PC-3 (cell line): Measurements from ENCODE around the gene MYO7A. TPM values are rescaled to one million over a fixed set of nuclear protein-coding genes. Genes with fewer than 3 reads are reported as not detected.

Source experiments
- ATAC-seq: fragments of 200-7000 bp; cut with Tn5 transposase; 2 replicates; pipeline ENCODE4 v1.9.1; 2020; ENCODE audit warnings: mild to moderate bottlenecking, moderate library complexity
- BruUV-seq: library from RNA; stranded (reverse); fragments of 400-500 nt; replicated peaks from 2 replicates; lab custom pipeline; 2021; lab: Mats Ljungman, UMichigan
- CTCF ChIA-PET: fragments of 300-600 bp; sonication (Branson Sonifier 250); formaldehyde crosslinking; loops from one replicate; lab custom pipeline; 2022; ENCODE audit warnings: antibody characterized with exemption; lab: Charles Lee
- POLR2A ChIA-PET: fragments of 300-600 bp; sonication (Branson Sonifier 250); formaldehyde crosslinking; loops from one replicate; lab custom pipeline; 2022; ENCODE audit warnings: antibody characterized with exemption; ENCODE audit not compliant: unreplicated experiment; lab: Charles Lee
- DNase-seq: peaks from one replicate; pipeline ENCODE4 v3.0.0-alpha.2; 2015
- H2AFZ ChIP-seq: fragments of 300-600 bp; sonication (generic); 2 replicates; pipeline ENCODE4 v1.6.0; 2016; ENCODE audit warnings: antibody characterized with exemption, low read length
- H3F3A ChIP-seq: fragments of 300-600 bp; sonication (generic); one replicate; pipeline ENCODE4 v1.6.0; 2017; ENCODE audit warnings: antibody characterized with exemption, low read length, control low read depth, mild to moderate bottlenecking; ENCODE audit not compliant: unreplicated experiment
- H3K27ac ChIP-seq: fragments of 300-600 bp; sonication (generic); 2 replicates; pipeline ENCODE4 v1.5.1; 2016; ENCODE audit warnings: mild to moderate bottlenecking, low read length
- H3K27me3 ChIP-seq: fragments of 300-600 bp; sonication (generic); 2 replicates; pipeline ENCODE4 v1.6.1; 2016; ENCODE audit warnings: low read length, mixed read lengths
- H3K36me3 ChIP-seq: fragments of 300-600 bp; sonication (generic); 2 replicates; pipeline ENCODE4 v1.6.1; 2016; ENCODE audit warnings: low read depth, mixed run types, low read length, mixed read lengths
- H3K4me1 ChIP-seq: fragments of 300-600 bp; sonication (generic); 2 replicates; pipeline ENCODE4 v1.5.1; 2016; ENCODE audit warnings: low read length; ENCODE audit not compliant: insufficient read depth
- H3K4me2 ChIP-seq: fragments of 300-600 bp; sonication (generic); 2 replicates; pipeline ENCODE4 v1.6.0; 2016; ENCODE audit warnings: low read length
- H3K4me3 ChIP-seq: fragments of 300-600 bp; sonication (generic); 2 replicates; pipeline ENCODE4 v1.5.1; 2016; ENCODE audit warnings: mild to moderate bottlenecking, low read length, mixed read lengths
- H3K79me2 ChIP-seq: fragments of 300-600 bp; sonication (generic); 2 replicates; pipeline ENCODE4 v1.6.1; 2017; ENCODE audit warnings: low read length, mixed read lengths
- H3K9ac ChIP-seq: fragments of 300-600 bp; sonication (generic); 2 replicates; pipeline ENCODE4 v1.6.0; 2016; ENCODE audit warnings: mild to moderate bottlenecking, low read length
- H3K9me2 ChIP-seq: fragments of 300-600 bp; sonication (generic); replicated peaks from 2 replicates; pipeline ENCODE4 v1.6.1; 2016; ENCODE audit warnings: mixed run types, low read length, mixed read lengths
- H3K9me3 ChIP-seq: fragments of 300-600 bp; sonication (generic); 2 replicates; pipeline ENCODE4 v1.6.1; 2016; ENCODE audit warnings: low read length, mixed read lengths
- H4K20me1 ChIP-seq: fragments of 300-600 bp; sonication (generic); 2 replicates; pipeline ENCODE4 v1.6.1; 2016; ENCODE audit warnings: low read length, mixed read lengths
- EZH2 ChIP-seq: fragments of 300-600 bp; sonication (generic); IDR thresholded peaks from one replicate; pipeline ENCODE4 v1.6.1; 2017; ENCODE audit warnings: antibody characterized with exemption, mild to moderate bottlenecking, low read length; ENCODE audit not compliant: unreplicated experiment
- EZH2phosphoT487 ChIP-seq: fragments of 300-600 bp; sonication (generic); IDR thresholded peaks from 2 replicates; pipeline ENCODE4 v1.6.1; 2018; ENCODE audit warnings: mild to moderate bottlenecking, antibody characterized with exemption, low read length, borderline replicate concordance
- intact Hi-C: fragments of 100-400 bp; cut with micrococcal nuclease; formaldehyde crosslinking; loops from 2 replicates; pipeline ENCODE4 v1.9.0; 2023
- total RNA-seq: library from RNA; depleted of rRNA; stranded (reverse); fragments of >200 nt; gene quantifications from 2 replicates; pipeline ENCODE4 v1.2.3, GENCODE V29; 2014; rRNA removed
- TF ChIP-seq, protein P1 (sequence below): fragments of 300-600 bp; sonication (generic); conservative IDR thresholded peaks from 2 replicates; pipeline ENCODE4 v1.5.1; 2017; ENCODE audit warnings: antibody characterized with exemption, low read depth, mild to moderate bottlenecking, low read length

Gene MYO7A
- total RNA-seq, 1 experiment from 2014 or later = 0.66 TPM

DNA sequence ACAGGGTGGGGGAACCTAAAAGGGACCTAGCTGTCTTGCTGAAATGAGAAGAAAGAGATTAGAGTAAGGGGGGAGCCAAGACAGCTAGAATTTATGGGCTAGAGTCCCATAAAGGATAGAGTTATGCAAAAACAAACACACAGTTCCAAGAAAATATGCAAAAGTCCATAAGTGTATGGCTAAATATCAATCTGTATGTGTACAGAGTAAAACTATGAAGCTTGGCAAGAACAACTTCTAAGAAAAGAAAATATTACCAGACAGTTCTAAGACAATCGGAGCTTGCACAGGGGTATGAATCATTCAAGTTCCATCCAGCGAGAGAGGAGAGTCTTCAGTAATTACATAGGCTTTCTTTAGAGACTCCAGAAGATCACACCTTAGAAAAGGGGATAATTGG is 131.6 kb downstream of the MYO7A start:
- Histone ChIP-seq H4K20me1 (no peaks in the 10 kb centered on the region), H3K4me2 (no peak overlapping the region), H3K27ac (no peak overlapping the region), H3K9me2 (no peaks in the 10 kb centered on the region), H3K27me3 (no peaks in the 10 kb centered on the region), H3K4me1 (no peaks in the 10 kb centered on the region), H3K36me3 (no peaks in the 10 kb centered on the region), H3F3A (no peaks in the 10 kb centered on the region), H2AFZ (no peak overlapping the region), H3K9ac (no peak overlapping the region), H3K4me3 (no peak overlapping the region), H3K9me3 (peaks cover 21% of the 10 kb centered on the region), H3K79me2 (no peaks in the 10 kb centered on the region)
- no peak for ATAC-seq
- CTCF ChIA-PET = no interaction called here
- POLR2A ChIA-PET = no interaction called here
- intact Hi-C loops = no loop called here
- no TSS peak for BruUV-seq
- TF ChIP-seq, protein P1, sequence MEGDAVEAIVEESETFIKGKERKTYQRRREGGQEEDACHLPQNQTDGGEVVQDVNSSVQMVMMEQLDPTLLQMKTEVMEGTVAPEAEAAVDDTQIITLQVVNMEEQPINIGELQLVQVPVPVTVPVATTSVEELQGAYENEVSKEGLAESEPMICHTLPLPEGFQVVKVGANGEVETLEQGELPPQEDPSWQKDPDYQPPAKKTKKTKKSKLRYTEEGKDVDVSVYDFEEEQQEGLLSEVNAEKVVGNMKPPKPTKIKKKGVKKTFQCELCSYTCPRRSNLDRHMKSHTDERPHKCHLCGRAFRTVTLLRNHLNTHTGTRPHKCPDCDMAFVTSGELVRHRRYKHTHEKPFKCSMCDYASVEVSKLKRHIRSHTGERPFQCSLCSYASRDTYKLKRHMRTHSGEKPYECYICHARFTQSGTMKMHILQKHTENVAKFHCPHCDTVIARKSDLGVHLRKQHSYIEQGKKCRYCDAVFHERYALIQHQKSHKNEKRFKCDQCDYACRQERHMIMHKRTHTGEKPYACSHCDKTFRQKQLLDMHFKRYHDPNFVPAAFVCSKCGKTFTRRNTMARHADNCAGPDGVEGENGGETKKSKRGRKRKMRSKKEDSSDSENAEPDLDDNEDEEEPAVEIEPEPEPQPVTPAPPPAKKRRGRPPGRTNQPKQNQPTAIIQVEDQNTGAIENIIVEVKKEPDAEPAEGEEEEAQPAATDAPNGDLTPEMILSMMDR = no peak
- no peak for TF ChIP-seq EZH2phosphoT487
- no peak for TF ChIP-seq EZH2
- DNase-seq = no peak

DNA sequence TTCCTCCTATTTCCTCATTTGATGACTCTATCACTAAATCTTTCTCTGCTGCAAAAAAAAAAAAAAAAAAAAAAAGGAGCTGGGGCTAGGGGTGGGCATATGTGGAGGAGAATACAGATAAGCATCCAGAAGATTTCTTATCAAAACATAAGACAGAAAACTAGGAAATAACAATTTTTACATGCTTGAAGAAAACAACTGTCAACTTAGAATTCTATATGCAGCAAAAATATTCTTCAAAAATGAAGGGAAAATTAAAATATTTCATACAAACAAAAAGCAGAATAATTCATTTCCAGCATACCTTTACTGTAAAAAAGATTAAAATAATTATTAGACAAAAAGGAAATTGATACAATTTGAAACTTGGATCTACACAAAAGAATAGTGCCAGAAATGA is 134.8 kb downstream of the MYO7A start:
- H3K9me2 ChIP-seq = no peaks in the 10 kb centered on the region
- no peak for ATAC-seq
- ChIA-PET POLR2A (no interaction called here), CTCF (no interaction called here)
- H3K27ac ChIP-seq = no peak overlapping the region
- no peaks in the 10 kb centered on the region for H3K36me3 ChIP-seq
- DNase-seq = no peak
- no peaks in the 10 kb centered on the region for H4K20me1 ChIP-seq
- H3K4me1 ChIP-seq = no peaks in the 10 kb centered on the region
- H3K4me3 ChIP-seq = no peak overlapping the region
- H3F3A ChIP-seq = no peaks in the 10 kb centered on the region
- peaks cover 21% of the 10 kb centered on the region for H3K9me3 ChIP-seq
- no peaks in the 10 kb centered on the region for H3K27me3 ChIP-seq
- BruUV-seq = no TSS peak
- no peak overlapping the region for H3K4me2 ChIP-seq
- no peak overlapping the region for H2AFZ ChIP-seq
- TF ChIP-seq EZH2phosphoT487 (no peak), EZH2 (no peak)
- TF ChIP-seq, protein P1 = no peak
- H3K9ac ChIP-seq = no peak overlapping the region
- intact Hi-C loops = no loop called here
- H3K79me2 ChIP-seq = no peaks in the 10 kb centered on the region

Other genes with a start within 250 kb of the MYO7A start
- 0.04 TPM in 1 of 2 replicates, not detected in the other for gene B3GNT6, start 93.8 kb upstream of the MYO7A start, total RNA-seq
- 6.3 and 7.7 TPM in 2 replicates for gene CAPN5, start 61.3 kb upstream of the MYO7A start, total RNA-seq
- gene OMP, start 25.4 kb upstream of the MYO7A start, total RNA-seq = not detected in 2 replicates
- not detected in 2 replicates for gene GDPD4, start 173.4 kb downstream of the MYO7A start, total RNA-seq